GM12801 (cell line): Measurements from ENCODE around the gene KLK11.

Experiments used
- CTCF ChIP-seq: IDR thresholded peaks from one replicate; pipeline ENCODE4 v1.5.1; 2011; ENCODE audit warnings: control low read depth; ENCODE audit not compliant: insufficient read length; ENCODE audit errors: extremely low read depth

The KLK11 gene

GRCh38 chr19:51044327-51044726, 17.9 kb upstream of the KLK11 start:
- TF ChIP-seq CTCF: no peak

- no peak for TF ChIP-seq CTCF
These were observed 17.1 kb upstream of the KLK11 start for GRCh38 chr19:51043497-51043896.

GRCh38 chr19:51040151-51040550, 13.7 kb upstream of the KLK11 start:
- no peak for TF ChIP-seq CTCF

- no peak for TF ChIP-seq CTCF
These were observed 10.1 kb upstream of the KLK11 start for GRCh38 chr19:51036519-51036918.

GRCh38 chr19:51034704-51035103, 8.3 kb upstream of the KLK11 start, which contains the start of gene KLK12:
KLK12 (minus strand) TSS chr19:51035002; CDS start chr19:51034621, 381 bp downstream.
- no peak for TF ChIP-seq CTCF

GRCh38 chr19:51031880-51032225, 5.4 kb upstream of the KLK11 start:
- TF ChIP-seq CTCF: no peak

- no peak for TF ChIP-seq CTCF
These were observed 4.9 kb upstream of the KLK11 start for GRCh38 chr19:51031220-51031879.
